ENCODE results near the gene COG3. TPM values are rescaled to one million over a fixed set of nuclear protein-coding genes. Genes with fewer than 3 reads are reported as not detected.

Gene COG3, protein sequence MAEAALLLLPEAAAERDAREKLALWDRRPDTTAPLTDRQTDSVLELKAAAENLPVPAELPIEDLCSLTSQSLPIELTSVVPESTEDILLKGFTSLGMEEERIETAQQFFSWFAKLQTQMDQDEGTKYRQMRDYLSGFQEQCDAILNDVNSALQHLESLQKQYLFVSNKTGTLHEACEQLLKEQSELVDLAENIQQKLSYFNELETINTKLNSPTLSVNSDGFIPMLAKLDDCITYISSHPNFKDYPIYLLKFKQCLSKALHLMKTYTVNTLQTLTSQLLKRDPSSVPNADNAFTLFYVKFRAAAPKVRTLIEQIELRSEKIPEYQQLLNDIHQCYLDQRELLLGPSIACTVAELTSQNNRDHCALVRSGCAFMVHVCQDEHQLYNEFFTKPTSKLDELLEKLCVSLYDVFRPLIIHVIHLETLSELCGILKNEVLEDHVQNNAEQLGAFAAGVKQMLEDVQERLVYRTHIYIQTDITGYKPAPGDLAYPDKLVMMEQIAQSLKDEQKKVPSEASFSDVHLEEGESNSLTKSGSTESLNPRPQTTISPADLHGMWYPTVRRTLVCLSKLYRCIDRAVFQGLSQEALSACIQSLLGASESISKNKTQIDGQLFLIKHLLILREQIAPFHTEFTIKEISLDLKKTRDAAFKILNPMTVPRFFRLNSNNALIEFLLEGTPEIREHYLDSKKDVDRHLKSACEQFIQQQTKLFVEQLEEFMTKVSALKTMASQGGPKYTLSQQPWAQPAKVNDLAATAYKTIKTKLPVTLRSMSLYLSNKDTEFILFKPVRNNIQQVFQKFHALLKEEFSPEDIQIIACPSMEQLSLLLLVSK
- total RNA-seq = 28.2 and 31.4 TPM in 2 replicates

GRCh38 chr13:45464687-45465453, at the start of gene COG3:
Gene COG3, plus strand, starts transcription at chr13:45464939. Its CDS starts 98 bp downstream, at chr13:45465037.

DNA sequence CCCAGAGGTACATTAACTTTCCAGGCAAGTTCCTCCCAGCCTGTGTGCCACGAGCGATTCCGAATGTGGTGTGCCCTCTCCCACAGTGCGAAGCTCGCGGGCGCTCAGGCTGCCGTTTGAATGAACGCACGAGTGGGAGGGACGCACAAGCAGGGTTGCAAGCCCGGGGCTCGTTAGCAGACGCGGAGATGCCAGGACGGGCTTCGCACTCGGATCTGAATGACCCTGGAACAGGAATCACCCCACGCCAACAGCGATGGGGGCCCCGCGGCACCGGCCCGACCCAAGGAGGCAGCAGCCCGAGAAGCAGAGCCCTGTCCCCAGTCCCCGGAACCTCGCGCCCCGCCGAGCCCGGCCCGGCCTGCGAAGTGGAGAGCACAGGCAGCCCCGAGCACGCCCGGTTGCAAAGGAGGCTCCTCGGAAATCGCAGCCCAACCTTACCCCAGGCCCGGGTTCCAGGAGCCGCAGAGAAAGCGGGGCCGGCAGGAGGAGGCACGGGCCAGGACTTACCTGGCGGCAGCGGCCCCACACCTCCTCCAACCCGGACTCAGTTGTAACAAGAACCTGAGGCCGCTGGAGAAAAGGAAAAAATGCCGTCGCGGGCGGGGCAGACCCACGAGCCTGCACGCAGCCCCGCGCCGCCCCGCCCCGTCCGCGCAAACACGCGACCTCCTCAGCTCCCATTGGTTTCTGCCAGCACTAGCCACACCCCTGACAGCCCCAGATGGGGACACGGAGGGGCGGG, 46.8 kb upstream of the COG3 start, which contains the start of gene SLC25A30:
Gene SLC25A30, minus strand, starts transcription at position 584 of the 745 bp plus-strand sequence. CDS start 6,948 bp downstream, outside the sequence.

Other genes with a start within 250 kb of the COG3 start
- 2,504 and 4,343 TPM in 2 replicates for gene TPT1, start 123.8 kb upstream of the COG3 start, total RNA-seq
- gene SLC25A30, start 46.6 kb upstream of the COG3 start, total RNA-seq = 9.6 and 12.2 TPM in 2 replicates
- not detected in 2 replicates for gene ERICH6B, start 150.8 kb downstream of the COG3 start, total RNA-seq
- gene CBY2, start 237.4 kb downstream of the COG3 start, total RNA-seq = not detected in 2 replicates

Data from bronchial smooth muscle cell (primary cell).